GM19023 (cell line): ENCODE data around the gene DIP2C.
"Not testable (repeated sequence)": the region's sequence is repeated elsewhere in the genome, so short reads cannot be mapped to it uniquely, and the experiment has no call there.

ENCODE experiments used
- ATAC-seq: cut with Tn5 transposase; IDR thresholded peaks from one replicate; pipeline ENCODE4 v1.9.1; 2021; ENCODE audit warnings: mild to moderate bottlenecking, moderate library complexity; ENCODE audit not compliant: unreplicated experiment

The DIP2C gene

DNA sequence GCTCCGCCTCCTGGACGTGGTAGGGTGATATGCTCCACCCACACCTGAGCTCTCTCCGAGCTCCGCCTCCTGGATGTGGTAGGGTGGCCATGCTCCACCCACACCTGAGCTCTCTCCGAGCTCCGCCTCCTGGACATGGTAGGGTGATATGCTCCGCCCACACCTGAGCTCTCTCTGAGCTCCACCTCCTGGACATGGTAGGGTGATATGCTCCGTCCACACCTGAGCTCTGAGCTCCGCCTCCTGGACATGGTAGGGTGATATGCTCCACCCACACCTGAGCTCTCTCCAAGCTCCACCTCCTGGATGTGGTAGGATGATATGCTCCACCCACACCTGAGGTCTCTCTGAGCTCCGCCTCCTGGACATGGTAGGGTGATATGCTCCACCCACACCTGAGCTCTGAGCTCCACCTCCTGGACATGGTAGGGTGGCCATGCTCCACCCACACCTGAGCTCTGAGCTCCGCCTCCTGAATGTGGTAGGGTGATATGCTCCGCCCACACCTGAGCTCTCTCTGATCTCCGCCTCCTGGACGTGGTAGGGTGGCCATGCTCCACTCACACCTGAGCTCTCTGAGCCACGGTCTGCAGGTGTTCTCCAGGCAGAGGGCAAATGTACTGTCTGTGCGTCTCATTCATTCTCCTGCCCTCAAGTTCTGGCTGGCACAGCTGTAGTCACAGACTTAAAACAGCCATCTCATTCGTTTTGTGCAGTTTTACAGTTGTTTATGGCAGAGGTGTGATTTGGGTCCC is 252.4 kb downstream of the DIP2C start:
- no peak for ATAC-seq

DNA sequence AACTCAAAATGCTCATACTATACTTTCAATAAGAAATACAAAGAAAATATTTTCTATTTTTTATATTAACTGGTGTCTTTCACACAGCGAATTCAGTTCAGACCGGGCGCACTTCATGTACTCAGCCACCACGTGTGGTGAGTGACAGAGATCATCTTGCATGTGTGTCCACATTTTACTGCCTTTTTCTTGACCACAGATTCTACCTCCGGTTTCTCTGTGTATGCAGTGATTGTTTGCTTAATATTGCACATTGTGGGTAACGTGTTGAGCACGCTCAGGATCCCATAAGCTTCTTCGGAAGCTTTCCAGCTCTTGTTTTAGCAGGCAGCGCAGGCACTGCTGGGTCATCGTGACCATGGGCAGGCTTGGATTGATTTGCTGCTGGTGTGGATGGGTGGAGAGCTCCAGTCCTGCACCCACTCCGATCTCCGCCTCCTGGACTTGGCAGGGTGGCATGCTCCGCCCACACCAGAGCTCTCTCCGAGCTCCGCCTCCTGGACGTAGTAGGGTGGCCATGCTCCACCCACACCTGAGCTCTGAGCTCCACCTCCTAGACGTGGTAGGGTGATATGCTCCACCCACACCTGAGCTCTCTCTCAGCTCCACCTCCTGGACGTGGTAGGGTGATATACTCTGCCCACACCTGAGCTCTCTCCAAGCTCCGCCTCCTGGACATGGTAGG is 253.3 kb downstream of the DIP2C start:
- ATAC-seq: no peak

DNA sequence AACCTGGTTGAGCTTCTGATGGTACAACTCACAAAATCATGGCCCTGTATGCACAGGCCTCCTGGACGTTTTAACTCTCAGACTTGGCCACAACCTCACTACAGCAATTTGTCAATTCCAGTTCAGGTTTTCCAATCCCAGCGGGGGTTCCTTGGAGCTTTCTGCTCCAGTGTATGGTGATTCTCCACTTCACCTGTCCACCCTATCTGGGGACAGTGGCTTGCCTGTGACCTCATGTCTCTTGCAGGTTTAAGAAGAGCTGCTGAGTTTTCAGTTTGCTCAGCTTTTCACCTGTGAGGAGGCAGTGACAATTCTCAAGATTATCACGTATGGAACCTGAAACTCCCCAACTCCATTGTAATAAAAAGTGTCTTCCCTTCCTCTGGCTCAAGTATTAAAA is 254.1 kb downstream of the DIP2C start:
- no peak for ATAC-seq

DNA sequence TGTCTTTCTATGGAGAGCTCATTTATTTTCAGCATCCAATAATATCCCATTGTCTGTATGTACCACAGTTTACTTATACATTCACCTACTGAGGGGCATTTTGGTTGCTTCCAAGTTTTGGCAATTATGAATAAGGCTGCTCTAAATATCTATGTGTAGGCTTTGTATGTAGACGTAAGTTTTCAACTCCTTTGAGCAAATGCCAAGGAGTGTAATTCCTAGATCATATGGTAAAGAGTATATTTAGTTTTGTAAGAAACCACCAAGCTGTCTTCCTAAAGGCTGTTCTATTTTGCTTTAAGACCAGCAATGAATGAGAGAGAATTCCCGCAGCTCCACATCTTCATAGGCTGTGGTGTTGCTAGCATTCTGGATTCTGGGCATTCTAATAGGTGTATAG is 259.8 kb downstream of the DIP2C start:
- no peak for ATAC-seq

DNA sequence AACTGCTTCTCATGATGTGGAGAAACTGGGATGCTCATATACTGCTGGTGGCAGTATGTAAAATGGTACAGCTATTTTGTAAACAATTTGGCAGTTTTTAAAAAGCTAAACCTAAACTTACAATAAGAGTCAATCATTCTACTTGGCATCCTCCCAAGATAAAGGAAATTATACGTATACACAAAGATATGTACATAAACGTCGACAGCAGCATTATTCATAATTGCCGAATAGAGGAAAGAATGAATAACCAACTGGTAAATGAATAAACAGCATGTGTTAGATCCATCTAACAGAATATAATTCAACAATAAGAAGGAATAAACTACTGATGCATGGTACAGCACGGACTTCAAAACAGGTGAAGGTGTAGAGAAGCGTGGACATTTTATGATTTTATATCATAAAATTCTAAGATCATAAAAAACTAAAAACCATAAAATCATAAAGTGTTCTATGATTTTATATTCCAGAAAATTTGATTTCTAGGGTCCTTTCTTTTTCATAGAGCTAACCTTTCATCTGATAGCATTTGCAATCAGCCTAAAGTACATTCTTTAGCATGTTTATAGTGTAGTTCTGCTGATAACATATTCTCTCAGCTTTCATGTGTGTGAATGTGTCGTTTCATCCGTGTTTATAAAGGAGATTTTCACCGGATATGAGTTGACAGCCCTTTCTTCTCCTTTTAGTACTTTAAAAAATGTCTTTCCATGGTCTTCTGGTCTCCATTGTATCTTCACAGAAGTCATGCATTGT is 261.5 kb downstream of the DIP2C start:
- ATAC-seq: no peak

DNA sequence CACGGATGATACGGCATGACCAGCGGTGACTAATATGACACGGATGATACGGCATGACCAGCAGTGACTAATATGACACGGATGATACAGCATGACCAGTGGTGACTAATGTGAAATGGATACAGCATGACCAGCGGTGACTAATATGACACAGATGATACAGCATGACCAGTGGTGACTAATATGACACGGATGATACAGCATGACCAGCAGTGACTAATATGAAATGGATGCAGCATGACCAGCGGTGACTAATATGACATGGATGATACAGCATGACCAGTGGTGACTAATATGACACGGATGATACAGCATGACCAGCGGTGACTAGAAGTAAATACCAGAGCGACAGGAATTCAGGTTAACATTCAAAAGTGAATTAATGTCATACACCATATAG is 264.1 kb downstream of the DIP2C start:
- not testable (repeated sequence) for ATAC-seq

DNA sequence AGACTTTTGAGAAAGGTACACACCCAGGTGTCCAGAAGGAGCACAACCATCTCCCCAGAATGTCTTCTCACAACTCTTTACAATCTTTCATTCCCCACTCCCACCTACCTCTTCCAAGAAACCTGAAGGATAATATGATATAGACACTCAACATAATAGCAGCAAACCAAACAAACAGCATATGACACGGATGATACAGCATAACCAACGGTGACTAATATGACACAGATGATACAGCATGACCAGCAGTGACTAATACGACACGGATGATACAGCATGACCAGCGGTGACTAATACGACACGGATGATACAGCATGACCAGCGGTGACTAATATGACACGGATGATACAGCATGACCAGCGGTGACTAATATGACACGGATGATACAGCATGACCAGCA is 264.7 kb downstream of the DIP2C start:
- ATAC-seq: not testable (repeated sequence)

DNA sequence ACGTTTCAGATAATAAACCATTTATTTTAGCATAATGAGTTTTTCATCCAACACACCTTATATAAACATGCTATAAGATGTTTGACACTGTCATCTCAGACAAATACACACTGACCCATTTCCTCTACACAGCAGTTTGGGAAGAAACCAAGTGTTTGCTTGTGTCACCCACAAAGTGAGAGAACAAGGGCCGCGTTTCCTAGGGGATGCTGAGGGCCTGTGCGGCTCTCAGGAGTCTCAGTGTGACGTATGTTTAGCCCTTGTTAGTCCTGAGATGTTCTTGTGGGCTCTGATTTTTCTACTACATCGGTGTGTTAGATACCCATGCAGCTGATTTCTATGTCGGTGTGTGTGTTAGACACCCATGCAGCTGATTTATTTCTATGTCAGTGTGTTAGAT is 266.3 kb downstream of the DIP2C start:
- ATAC-seq: no peak

DNA sequence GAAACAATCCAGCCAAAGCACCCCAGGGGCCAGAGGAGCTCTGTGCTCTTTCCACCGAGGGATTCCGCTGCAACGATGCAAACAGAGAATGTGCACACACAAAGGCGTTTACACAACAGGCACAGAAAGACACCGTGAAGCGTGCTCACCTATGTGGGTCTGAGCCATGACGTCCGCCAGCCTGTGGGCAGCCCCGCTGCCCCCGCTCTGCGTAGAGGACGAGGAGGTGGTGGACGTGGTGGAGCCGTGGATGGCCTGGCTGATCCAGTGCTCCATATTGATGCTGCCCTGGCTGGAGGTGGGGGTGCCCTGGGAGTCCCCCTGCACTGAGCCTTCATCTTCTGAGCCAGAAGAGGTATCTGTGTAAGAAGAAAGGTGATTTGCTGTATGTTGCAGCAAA is 266.8 kb downstream of the DIP2C start:
- no peak for ATAC-seq

DNA sequence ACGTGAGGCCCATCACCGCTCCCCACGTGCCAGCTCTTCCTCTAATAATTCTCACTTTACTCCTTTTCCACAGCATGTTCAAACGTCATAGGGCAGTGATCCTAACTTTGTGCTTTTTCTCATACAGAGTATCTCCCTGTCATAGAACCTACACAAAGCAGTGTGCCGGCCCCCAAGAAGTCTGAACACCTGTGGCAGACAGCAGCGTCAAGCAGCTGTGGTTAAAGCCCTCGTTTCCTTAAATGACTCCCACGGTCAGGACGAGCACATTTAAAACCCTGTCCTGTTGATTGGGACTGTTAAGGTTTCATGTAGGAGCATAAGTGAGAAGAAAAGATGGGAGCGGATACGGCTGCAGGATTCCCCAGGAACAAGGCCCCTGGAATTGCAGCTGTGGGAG is 267.2 kb downstream of the DIP2C start:
- no peak for ATAC-seq

DNA sequence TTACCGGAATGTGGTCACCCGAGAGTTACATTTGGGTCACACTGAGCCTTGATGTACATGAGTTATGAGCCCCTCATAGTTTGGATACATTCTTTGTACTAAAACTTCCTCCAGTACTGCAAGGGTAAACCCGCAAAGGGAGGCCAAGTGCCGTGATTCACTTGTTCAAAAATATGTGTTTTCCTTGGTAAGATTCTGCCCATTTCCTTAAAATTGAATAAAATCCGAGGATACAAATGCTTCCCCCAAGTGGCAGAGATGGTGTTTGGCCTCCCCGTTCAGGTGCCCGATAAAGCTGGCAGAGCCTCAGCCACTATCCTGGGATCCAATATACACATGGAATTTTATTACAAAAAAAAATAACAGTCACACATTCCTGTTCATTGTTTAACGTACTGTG is 268.3 kb downstream of the DIP2C start:
- ATAC-seq: no peak

DNA sequence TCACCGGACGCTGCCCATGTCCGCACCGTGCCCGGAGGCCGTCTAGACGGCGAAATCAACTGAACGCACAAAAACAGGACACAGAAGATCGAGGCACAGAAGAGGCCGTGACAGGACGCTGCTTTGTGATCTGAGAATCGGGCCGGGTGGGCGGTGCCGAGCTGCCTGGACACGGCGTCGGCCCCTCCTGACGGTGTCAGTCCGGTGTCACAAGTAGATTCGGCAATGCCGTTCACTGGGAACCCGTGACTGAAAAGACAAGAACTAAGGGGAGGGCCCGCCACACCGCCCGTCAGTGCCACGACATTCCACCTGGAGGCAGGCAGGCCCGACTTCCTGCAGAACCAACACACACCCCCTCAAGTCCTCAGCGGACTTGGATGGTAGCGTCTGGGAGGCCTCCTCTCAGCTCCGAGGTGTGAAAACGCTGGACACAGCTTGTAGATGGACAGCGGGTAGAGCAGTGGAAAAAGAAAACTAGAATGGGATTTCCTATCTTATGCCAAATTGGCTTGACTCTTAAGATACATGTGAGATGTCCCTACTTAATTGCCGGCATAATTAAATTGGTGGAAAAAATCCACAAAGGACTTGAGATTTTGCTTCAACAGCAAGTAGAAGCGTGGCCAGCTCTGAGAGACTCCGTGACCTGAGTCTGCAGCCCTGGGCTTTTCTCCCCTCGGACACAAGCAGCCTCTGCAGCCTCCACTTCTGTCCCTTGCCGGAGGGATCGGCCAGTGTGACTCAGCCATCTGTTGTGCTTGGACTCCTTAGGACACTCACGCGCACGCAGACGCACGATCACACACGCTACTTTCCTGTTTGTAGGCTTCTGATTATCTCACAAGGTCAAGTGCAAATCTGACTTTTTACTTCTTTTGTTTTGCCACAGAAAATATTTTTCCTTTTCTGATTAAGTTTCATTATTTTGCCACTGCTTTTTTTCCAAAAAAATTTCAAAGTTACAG is 269.0 kb downstream of the DIP2C start:
- no peak for ATAC-seq

DNA sequence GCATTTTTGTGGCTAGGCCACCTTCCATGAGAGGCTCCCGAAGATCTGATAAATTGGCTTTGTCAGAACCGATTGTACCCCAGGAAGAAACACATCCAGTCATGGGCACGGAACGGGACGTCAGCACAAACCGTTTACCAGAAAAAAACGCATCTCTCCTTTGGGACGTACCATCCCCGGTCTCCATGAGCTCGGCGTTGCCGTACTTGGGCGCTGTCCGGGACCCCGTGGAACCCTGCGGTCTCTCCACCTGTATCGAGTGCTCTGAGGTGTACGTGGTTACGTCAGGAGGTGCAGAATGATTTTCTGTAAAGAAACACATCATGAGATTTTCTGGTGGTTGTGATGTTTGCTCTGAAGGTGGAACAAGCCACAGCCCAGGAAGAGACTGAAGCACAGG is 270.6 kb downstream of the DIP2C start:
- ATAC-seq: no peak

DNA sequence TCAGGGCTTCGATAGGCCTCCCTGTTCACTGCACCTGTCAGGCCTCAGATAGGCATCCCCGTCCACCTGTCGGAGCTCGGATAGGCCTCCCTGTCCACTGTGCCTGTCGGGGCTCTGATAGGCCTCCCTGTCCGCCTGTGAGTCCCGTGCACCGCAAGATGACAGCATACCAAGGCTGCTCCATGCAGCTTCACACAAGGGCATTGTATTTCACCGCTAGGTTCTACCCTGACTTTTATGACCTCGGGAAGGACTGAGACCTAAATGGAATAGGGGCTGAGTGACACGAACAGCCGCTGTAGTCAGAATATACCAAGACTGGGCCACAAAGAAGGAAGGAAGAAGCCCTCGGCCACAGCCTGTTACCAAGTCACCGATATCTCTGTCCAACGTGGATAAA is 271.2 kb downstream of the DIP2C start:
- no peak for ATAC-seq

DNA sequence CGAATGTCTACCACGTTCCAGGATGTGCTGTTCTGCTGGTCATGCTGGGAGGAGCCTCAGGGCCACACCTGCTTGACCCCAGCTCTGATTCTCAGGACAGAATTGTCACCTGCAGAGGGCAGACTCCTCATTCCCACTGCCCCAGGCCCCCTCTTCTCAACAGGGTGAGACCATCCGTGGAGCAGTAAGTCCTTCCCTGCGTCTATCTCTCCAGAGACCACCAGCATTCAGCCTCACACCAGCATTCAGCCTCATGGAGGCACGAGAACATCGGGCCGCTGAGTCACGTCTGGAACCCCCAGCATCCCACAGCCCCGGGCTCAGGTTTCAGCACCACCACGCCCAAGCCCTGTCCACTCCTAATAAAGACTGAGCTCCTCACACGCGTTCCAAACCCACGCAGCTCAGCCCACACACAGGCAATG is 273.4 kb downstream of the DIP2C start:
- no peak for ATAC-seq

DNA sequence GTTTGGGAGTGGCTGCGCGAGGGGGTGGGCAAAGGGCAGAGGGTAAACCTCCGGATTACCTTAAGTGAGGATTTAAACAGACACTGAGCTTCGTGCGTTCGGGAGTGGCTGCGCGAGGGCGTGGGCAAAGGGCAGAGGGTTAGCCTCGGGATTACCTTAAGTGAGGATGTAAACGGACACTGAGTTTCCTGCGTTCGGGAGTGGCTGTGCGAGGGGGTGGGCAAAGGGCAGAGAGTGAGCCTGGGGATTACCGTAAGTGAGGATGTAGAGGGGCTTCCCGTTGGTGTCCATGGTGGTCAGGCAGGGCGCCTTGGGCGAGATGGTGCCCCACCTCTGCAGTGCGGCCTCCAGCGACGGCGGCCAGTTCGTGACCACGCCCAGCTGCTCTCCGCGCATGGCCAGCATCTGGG is 275.8 kb downstream of the DIP2C start:
- no peak for ATAC-seq

DNA sequence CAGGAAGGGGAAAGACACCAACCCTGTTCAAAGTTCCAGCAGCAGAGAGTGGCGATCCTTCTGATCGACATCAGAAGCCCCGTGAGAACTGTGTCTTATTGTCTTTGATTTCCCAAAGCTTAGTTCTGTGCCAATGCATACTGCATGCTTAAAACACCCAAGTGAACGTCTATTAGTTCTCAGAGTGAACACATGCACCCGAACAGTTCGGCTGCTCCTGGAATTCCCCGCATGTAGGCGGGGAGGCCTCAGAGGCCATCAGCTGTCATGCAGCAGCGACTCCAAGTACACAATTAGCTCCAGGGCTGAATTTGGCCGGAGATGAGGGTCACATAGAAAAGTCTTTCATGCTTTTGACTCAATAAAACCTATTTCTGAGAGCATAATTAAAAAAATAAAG is 277.4 kb downstream of the DIP2C start:
- no peak for ATAC-seq

DNA sequence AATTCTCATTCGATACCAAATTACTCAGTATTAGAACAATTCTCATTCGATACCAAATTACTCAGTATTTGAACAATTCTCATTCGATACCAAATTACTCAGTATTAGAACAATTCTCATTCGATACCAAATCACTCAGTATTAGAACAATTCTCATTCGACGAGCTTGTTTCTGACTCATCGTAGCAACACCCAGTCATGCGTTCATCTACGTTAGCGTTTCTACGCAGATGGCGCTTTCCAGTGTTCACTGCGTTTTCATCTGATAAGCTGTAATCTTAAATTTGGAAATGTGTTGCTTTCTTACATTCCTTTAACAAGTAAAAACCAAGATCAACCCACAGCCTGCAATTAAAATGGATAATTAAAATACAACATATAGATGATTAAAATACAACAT is 277.9 kb downstream of the DIP2C start:
- ATAC-seq: no peak

DNA sequence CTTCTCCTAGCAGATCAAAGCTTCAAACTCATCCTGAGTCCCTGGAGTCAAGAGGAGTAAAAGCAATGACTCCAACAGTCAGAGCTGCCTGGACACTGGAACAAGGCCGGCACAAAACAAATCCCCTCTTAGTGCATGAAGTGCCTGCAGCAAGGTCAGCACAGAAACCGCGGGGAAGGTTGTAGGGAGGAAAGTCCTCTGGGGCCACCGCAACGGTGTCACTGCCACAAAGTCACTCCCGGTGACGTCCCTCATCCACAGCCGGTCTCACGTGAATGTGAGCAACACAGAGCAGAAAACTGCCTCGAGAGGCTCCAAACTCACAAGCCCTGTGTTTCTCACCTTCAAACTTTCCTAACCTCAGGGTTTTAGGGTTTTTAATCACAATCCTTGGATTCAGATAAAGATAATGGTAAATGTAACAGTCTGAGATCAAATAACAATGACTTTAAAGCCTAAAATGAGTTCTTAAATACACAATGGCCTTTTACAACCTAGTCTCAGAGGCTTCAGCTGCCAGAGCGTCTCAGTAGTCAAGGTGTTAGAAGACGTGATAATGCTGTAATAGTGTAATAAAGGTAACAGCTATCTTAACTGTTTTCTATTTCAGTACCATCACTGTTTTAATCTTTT is 279.9 kb downstream of the DIP2C start:
- ATAC-seq: no peak

DNA sequence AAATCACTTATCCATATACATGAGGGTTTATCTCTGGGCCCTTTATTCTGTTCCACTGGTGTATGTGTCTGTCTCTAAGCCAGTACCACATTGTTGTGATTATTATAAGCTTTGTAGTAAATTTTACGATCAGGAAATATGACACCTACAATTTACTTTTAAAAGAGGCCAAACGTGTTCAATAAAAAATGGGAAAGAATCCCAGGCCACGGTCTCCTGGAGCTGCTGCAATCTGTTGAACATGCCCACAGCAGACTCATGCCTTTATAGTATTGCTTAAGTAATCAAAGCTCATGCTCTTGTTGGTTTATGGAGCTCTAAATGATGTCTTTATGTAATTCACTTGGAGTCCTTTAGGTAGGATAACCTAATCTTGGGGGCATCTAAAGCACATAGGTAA is 281.2 kb downstream of the DIP2C start:
- no peak for ATAC-seq
